Right atrium auricular region (tissue), 2 donors: ENCODE results near the gene ISY1. TPM values are rescaled to one million over a fixed set of nuclear protein-coding genes. Genes with fewer than 3 reads are reported as not detected.

Experiments
- DNase-seq: peaks from one replicate; pipeline ENCODE4 v3.0.0-alpha.2; 2019; ENCODE audit warnings: low spot score
- H3K27ac ChIP-seq, 2 donors: fragments of 200-600 bp; sonication (generic); 1 replicate in 1 of 2; 2 replicates in 1 of 2; pipeline ENCODE4 v1.5.1; 2016 to 2019
- H3K27me3 ChIP-seq, 2 donors: fragments of 200-600 bp; sonication (generic); one replicate each; pipeline versions ENCODE4 v1.5.1 to v1.6.0; 2017 to 2019
- H3K36me3 ChIP-seq: fragments of 200-600 bp; sonication (generic); one replicate; pipeline ENCODE4 v1.5.1; 2016
- H3K4me1 ChIP-seq, 2 donors: fragments of 200-600 bp; sonication (generic); one replicate each; pipeline versions ENCODE4 v1.5.1 to v1.6.0; 2017 to 2019
- H3K4me3 ChIP-seq, 2 donors: fragments of 200-600 bp; sonication (generic); 1 replicate in 1 of 2; 2 replicates in 1 of 2; pipeline ENCODE4 v1.5.1; 2017 to 2019; ENCODE audit warnings: mild to moderate bottlenecking in 1 of 2, moderate library complexity in 1 of 2
- H3K9me3 ChIP-seq, 2 donors: fragments of 200-600 bp; sonication (generic); one replicate each; pipeline ENCODE4 v1.5.1; 2019
- CTCF ChIP-seq, 2 donors: fragments of 200-600 bp; sonication (generic); IDR thresholded peaks; one replicate each; pipeline ENCODE4 v1.5.1; 2019; ENCODE audit warnings: antibody characterized with exemption in 2 of 2
- total RNA-seq, 2 donors: library from RNA; depleted of rRNA; stranded (reverse); fragments of >200 nt; gene quantifications; one replicate each; pipeline ENCODE4 v1.1.0, GENCODE V29; 2016

The ISY1 gene
- total RNA-seq, 2 donors from 2014 or later: 14.3 to 19.6 TPM

GRCh38 chr3:129184396-129184657 is 23.5 kb upstream of the ISY1 start:
- Histone ChIP-seq H3K27me3 (no peaks in the 10 kb centered on the region), H3K27ac (peak overlapping the region; percentile 99 to 100), H3K4me3 (peak overlapping the region; percentile 98 to 99), H3K36me3 (peaks cover 7% of the 10 kb centered on the region), H3K9me3 (no peaks in the 10 kb centered on the region), H3K4me1 (peaks cover 0 to 53% of the 10 kb centered on the region in 2 donors)
- DNase-seq: no peak
- no peak for TF ChIP-seq CTCF (IDR thresholded peaks at IDR 0.05)

GRCh38 chr3:129183569-129184395 is 22.9 kb upstream of the ISY1 start, which contains the start of gene CNBP:
TSS of gene CNBP (minus strand) at chr3:129183896. CDS start at chr3:129171757, 12,139 bp downstream.
- no peaks in the 10 kb centered on the region for H3K9me3 ChIP-seq
- H3K4me1 ChIP-seq: peaks cover 0 to 58% of the 10 kb centered on the region in 2 donors
- peak in 1 of 2 donors; percentile 8 for TF ChIP-seq CTCF (IDR thresholded peaks at IDR 0.05)
- H3K4me3 ChIP-seq: peak within 1 kb of the TSS; percentile 98 to 99
- no peaks in the 10 kb centered on the region for H3K27me3 ChIP-seq
- H3K27ac ChIP-seq: peak within 1 kb of the TSS; percentile 99 to 100
- peak; percentile 95 for DNase-seq
- peaks cover 10% of the 10 kb centered on the region for H3K36me3 ChIP-seq

GRCh38 chr3:129182390-129183185 is 21.7 kb upstream of the ISY1 start:
- Histone ChIP-seq H3K27ac (peak overlapping the region; percentile 99 to 100), H3K4me3 (peak overlapping the region; percentile 98 to 99), H3K36me3 (peaks cover 17% of the 10 kb centered on the region), H3K9me3 (no peaks in the 10 kb centered on the region), H3K27me3 (no peaks in the 10 kb centered on the region), H3K4me1 (peaks cover 0 to 70% of the 10 kb centered on the region in 2 donors)
- no peak for DNase-seq
- TF ChIP-seq CTCF (IDR thresholded peaks at IDR 0.05): no peak

- H3K9me3 ChIP-seq: no peaks in the 10 kb centered on the region
- peak overlapping the region; percentile 98 to 99 for H3K4me3 ChIP-seq
- H3K36me3 ChIP-seq: peaks cover 23% of the 10 kb centered on the region
- no peak for DNase-seq
- H3K27ac ChIP-seq: peak overlapping the region; percentile 99 to 100
- no peak for TF ChIP-seq CTCF (IDR thresholded peaks at IDR 0.05)
- peaks cover 0 to 78% of the 10 kb centered on the region in 2 donors for H3K4me1 ChIP-seq
- H3K27me3 ChIP-seq: no peaks in the 10 kb centered on the region
These were observed 21.0 kb upstream of the ISY1 start for GRCh38 chr3:129181819-129182218.

GRCh38 chr3:129180461-129180860 is 19.6 kb upstream of the ISY1 start:
- H3K4me3 ChIP-seq: peak overlapping the region in 1 of 2 donors; percentile 99
- TF ChIP-seq CTCF (IDR thresholded peaks at IDR 0.05): no peak
- H3K27me3 ChIP-seq: no peaks in the 10 kb centered on the region
- peaks cover 23% of the 10 kb centered on the region for H3K36me3 ChIP-seq
- H3K27ac ChIP-seq: peak overlapping the region; percentile 99 to 100
- DNase-seq: no peak
- peaks cover 0 to 80% of the 10 kb centered on the region in 2 donors for H3K4me1 ChIP-seq
- H3K9me3 ChIP-seq: no peaks in the 10 kb centered on the region
